D721Med (cell line): ENCODE data around the gene LY6G5C.

Source experiments
- DNase-seq: peaks from one replicate; pipeline ENCODE4 v3.0.0; 2011; ENCODE audit warnings: low spot score; ENCODE audit not compliant: insufficient read length
- FAIRE-seq: peaks from 2 replicates; lab custom pipeline; 2011; peaks lifted over from hg19 to GRCh38; lab: Jason Lieb, UNC
- CTCF ChIP-seq: IDR thresholded peaks from 2 replicates; pipeline ENCODE4 v1.5.1; 2012; ENCODE audit warnings: mild to moderate bottlenecking, control low read depth; ENCODE audit not compliant: insufficient read depth; ENCODE audit errors: missing control alignments

The LY6G5C gene

GRCh38 chr6:31654574-31655348, 26.1 kb downstream of the LY6G5C start:
- TF ChIP-seq CTCF = no peak
- FAIRE-seq = no peak

GRCh38 chr6:31652925-31653724, 27.7 kb downstream of the LY6G5C start:
- DNase-seq (peak; percentile 84), FAIRE-seq (no peak)
- peak; percentile 30 for TF ChIP-seq CTCF

More at GRCh38 chr6:31654574-31655348, 26.1 kb downstream of the LY6G5C start:
- DNase-seq = no peak

DNA sequence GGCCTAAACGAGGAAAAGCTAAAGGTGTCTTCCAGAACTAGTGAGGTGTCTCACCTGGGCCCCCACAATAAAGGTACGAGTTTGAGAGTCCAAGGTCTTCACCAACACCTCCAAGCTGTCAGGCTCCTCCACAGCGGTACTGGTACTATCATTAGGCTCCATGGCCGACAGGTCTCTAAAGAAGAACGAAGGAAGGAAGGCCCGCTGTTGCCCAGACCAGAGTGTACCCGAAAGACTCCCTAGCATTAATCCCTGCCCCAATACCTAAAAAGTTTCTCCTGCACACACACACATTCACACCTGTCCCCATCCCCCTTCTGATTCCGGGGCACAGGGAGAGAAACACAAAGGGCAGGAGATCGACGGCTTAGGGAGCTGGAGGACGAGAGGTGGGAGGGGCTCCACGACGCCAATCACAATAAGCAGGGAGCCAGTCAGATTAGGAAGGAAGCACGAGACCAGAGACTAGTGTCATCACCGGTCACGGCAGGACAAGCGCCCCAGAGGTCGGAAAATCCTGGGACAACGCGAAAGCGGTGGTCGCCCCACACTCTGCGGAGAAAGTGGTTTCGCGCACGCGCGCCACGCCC, 29.2 kb downstream of the LY6G5C start:
- DNase-seq (peak; percentile 67), FAIRE-seq (no peak)
- no peak for TF ChIP-seq CTCF

DNA sequence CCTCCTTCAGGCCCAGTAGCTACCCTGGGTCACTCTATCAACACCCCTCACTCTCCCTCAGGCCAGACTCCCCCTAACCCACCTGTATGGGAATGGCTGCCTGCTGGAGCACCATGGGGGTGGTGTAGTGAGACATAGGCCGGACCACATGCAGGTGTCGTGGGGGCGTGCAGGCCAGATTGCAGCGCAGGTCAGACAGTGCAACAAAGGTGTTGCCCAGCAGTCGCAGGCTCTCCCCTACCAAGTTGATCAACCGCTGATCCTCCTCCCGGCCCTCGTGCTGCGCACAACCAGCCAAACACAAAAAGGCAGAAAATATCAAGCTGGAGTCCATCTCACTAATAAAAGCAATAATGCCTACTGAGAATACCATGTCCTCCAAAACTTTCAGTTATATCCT, 35.5 kb downstream of the LY6G5C start:
- no peak for DNase-seq
- no peak for TF ChIP-seq CTCF
- FAIRE-seq = no peak

GRCh38 chr6:31643818-31644454, 36.9 kb downstream of the LY6G5C start:
- TF ChIP-seq CTCF = no peak
- DNase-seq (no peak), FAIRE-seq (no peak)

DNA sequence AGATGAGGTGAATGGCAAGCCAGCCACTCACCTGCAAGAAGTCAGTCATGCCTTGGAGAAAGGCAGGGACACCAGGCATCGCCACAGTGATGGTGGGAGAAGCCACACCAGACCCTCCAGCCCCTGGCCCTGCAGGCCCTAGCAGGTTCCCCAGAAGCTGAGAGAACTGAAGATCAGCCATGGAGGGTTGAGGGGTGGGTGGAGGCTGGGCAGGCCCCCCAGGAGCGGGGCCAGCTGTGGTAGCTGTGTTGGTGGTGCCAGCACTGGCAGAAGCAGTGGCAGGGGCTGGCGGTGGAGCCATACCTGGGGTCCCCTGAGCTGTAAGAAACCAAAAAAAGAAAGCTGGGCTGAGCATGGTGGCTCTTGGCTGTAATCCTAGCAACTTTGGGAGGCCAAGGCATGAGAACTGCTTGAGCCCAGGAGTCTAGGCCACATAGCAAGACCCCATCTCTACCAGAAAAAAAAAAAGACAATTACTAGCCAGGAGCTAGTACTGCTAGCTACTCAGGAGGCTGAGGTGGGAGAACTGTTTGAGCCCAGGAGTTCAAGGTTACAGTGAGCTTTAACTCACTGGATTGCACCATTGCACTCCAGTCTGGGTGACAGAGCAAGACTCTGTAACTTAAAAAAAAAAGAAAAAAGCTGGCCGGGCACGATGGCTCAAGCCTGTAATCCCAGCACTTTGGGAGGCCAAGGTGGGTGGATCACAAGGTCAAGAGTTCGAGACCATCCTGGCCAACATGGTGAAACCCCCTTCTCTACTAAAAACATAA, 37.9 kb downstream of the LY6G5C start:
- FAIRE-seq = no peak
- DNase-seq = no peak
- no peak for TF ChIP-seq CTCF
